Lower leg skin (tissue), 4 donors: ENCODE measurements around the gene PFN4. TPM values are rescaled to one million over a fixed set of nuclear protein-coding genes. Genes with fewer than 3 reads are reported as not detected.

ENCODE experiments used
- DNase-seq, 2 donors: peaks; one replicate each; pipeline ENCODE4 v3.0.0-alpha.2; 2019; ENCODE audit warnings: low spot score in 2 of 2
- H3K4me3 ChIP-seq: fragments of 200-600 bp; sonication (generic); 2 replicates; pipeline ENCODE4 v1.5.1; 2017; ENCODE audit warnings: mild to moderate bottlenecking, low read depth; ENCODE audit not compliant: poor library complexity, severe bottlenecking
- CTCF ChIP-seq, 3 donors: fragments of 450-650 bp; IDR thresholded peaks; one replicate each; pipeline ENCODE4 v1.5.1; 2016; ENCODE audit warnings: antibody characterized with exemption in 3 of 3, mild to moderate bottlenecking in 3 of 3, moderate library complexity in 2 of 3
- POLR2A ChIP-seq, 2 donors: fragments of 450-650 bp; IDR thresholded peaks; one replicate each; pipeline ENCODE4 v1.6.1; 2016 to 2017; ENCODE audit warnings: antibody characterized with exemption in 2 of 2, mild to moderate bottlenecking in 1 of 2, moderate library complexity in 1 of 2
- WGBS, 2 donors: methylation state at CpG; one replicate each; pipeline ENCODE4 v1.1.5; 2018; 5-methylcytosine and 5-hydroxymethylcytosine counted together
- intact Hi-C: fragments of 100-400 bp; cut with DNase I; formaldehyde crosslinking; loops from one replicate; pipeline ENCODE4 v1.15.0; 2023; ENCODE audit warnings: low total_unique reads
- total RNA-seq, 4 donors: library from RNA; depleted of rRNA; stranded (reverse); fragments of >200 nt; gene quantifications; one replicate each; pipeline ENCODE4 v1.1.0, GENCODE V29; 2016

Gene PFN4
- total RNA-seq, 4 donors from 2014 or later: 0.65 TPM; not detected in 3

- H3K4me3 ChIP-seq: no peak overlapping the region
- no peak for DNase-seq
- 62 to 93% methylated on average over 1 of the region's 1 CpG for WGBS, 2 donors
- intact Hi-C loops: no loop called here
- TF ChIP-seq POLR2A (IDR thresholded peaks at IDR 0.05): no peak
- no peak for TF ChIP-seq CTCF (IDR thresholded peaks at IDR 0.05)
These were observed 15.8 kb downstream of the PFN4 start for GRCh38 chr2:24107336-24107735.

- intact Hi-C loops: no loop called here
- DNase-seq: no peak
- no peak overlapping the region for H3K4me3 ChIP-seq
- no peak for TF ChIP-seq CTCF (IDR thresholded peaks at IDR 0.05)
- TF ChIP-seq POLR2A (IDR thresholded peaks at IDR 0.05): no peak
These were observed 16.3 kb downstream of the PFN4 start for GRCh38 chr2:24106786-24107185.

- WGBS, 2 donors: 18 to 48% methylated on average over 2 of the region's 2 CpGs
- no peak overlapping the region for H3K4me3 ChIP-seq
These were observed 17.3 kb downstream of the PFN4 start for GRCh38 chr2:24105816-24106215.

GRCh38 chr2:24104906-24105305 is 18.2 kb downstream of the PFN4 start:
- no peak overlapping the region for H3K4me3 ChIP-seq
- intact Hi-C loops: no loop called here
- no peak for TF ChIP-seq POLR2A (IDR thresholded peaks at IDR 0.05)
- TF ChIP-seq CTCF (IDR thresholded peaks at IDR 0.05): no peak
- WGBS, 2 donors: 64 to 69% methylated on average over 4 of the region's 4 CpGs
- DNase-seq: no peak

More at GRCh38 chr2:24105816-24106215, 17.3 kb downstream of the PFN4 start:
- DNase-seq: no peak
- intact Hi-C loops: no loop called here
- no peak for TF ChIP-seq POLR2A (IDR thresholded peaks at IDR 0.05)
- no peak for TF ChIP-seq CTCF (IDR thresholded peaks at IDR 0.05)

- H3K4me3 ChIP-seq: no peak overlapping the region
- WGBS, 2 donors: 88 to 99% methylated on average over 8 of the region's 8 CpGs
- intact Hi-C loops: no loop called here
- no peak for TF ChIP-seq POLR2A (IDR thresholded peaks at IDR 0.05)
- TF ChIP-seq CTCF (IDR thresholded peaks at IDR 0.05): no peak
- DNase-seq: no peak
These were observed 19.0 kb downstream of the PFN4 start for GRCh38 chr2:24104110-24104650.

GRCh38 chr2:24102677-24103076 is 20.5 kb downstream of the PFN4 start:
- 71 to 85% methylated on average over 1 of the region's 1 CpG for WGBS, 2 donors
- no peak for DNase-seq
- TF ChIP-seq POLR2A (IDR thresholded peaks at IDR 0.05) (no peak), CTCF (IDR thresholded peaks at IDR 0.05) (no peak)
- intact Hi-C loops: no loop called here
- H3K4me3 ChIP-seq: no peak overlapping the region
